GM23338 (cell line): ENCODE measurements around the gene CEMIP2. TPM values are rescaled to one million over a fixed set of nuclear protein-coding genes. Genes with fewer than 3 reads are reported as not detected.

Experiments used
- ATAC-seq: fragments of 200-7000 bp; cut with Tn5 transposase; 3 replicates; pipeline ENCODE4 v1.9.1; 2020
- DNase-seq: peaks from one replicate; pipeline ENCODE4 v3.0.0-alpha.2; 2015; ENCODE audit warnings: low spot score
- H2AFZ ChIP-seq: fragments of 200-600 bp; sonication (generic); 2 replicates; pipeline ENCODE4 v1.8.0; 2016; ENCODE audit warnings: antibody characterized with exemption, mild to moderate bottlenecking, moderate library complexity
- H3F3A ChIP-seq: fragments of 200-600 bp; sonication (generic); replicated peaks from 2 replicates; pipeline ENCODE4 v1.8.0; 2017; ENCODE audit warnings: antibody characterized with exemption, mixed run types, low read depth
- H3K27ac ChIP-seq: fragments of 200-600 bp; sonication (generic); 2 replicates; pipeline ENCODE4 v1.6.1; 2016; ENCODE audit warnings: low read depth
- H3K27me3 ChIP-seq: fragments of 200-600 bp; sonication (generic); 2 replicates; pipeline ENCODE4 v1.8.0; 2016; ENCODE audit warnings: mild to moderate bottlenecking, mixed run types, moderate library complexity; ENCODE audit not compliant: insufficient read depth
- H3K36me3 ChIP-seq: fragments of 200-600 bp; sonication (generic); 2 replicates; pipeline ENCODE4 v1.8.0; 2016; ENCODE audit warnings: mild to moderate bottlenecking; ENCODE audit not compliant: insufficient read depth
- H3K4me1 ChIP-seq: fragments of 200-600 bp; sonication (generic); 2 replicates; pipeline ENCODE4 v1.8.0; 2016; ENCODE audit warnings: mild to moderate bottlenecking, moderate library complexity; ENCODE audit not compliant: insufficient read depth
- H3K4me2 ChIP-seq: fragments of 200-600 bp; sonication (generic); 2 replicates; pipeline ENCODE4 v1.7.1; 2017; ENCODE audit warnings: mixed run types
- H3K4me3 ChIP-seq: fragments of 200-600 bp; sonication (generic); 2 replicates; pipeline ENCODE4 v1.6.1; 2016; ENCODE audit warnings: mixed run types
- H3K79me2 ChIP-seq: fragments of 200-600 bp; sonication (generic); replicated peaks from 2 replicates; pipeline ENCODE4 v1.8.0; 2017; ENCODE audit warnings: mild to moderate bottlenecking; ENCODE audit not compliant: insufficient read depth
- H3K9me2 ChIP-seq: fragments of 200-600 bp; sonication (generic); 2 replicates; pipeline ENCODE4 v1.8.0; 2017; ENCODE audit not compliant: insufficient read depth
- H4K20me1 ChIP-seq: fragments of 200-600 bp; sonication (generic); replicated peaks from 2 replicates; pipeline ENCODE4 v1.8.0; 2017; ENCODE audit warnings: mild to moderate bottlenecking; ENCODE audit not compliant: insufficient read depth
- H3K27ac Mint-ChIP-seq: 2 replicates; pipeline ENCODE4 v1.8.0; 2020; ENCODE audit warnings: inconsistent platforms, mild to moderate bottlenecking, moderate library complexity, mixed read lengths
- H3K27me3 Mint-ChIP-seq: 3 replicates; pipeline ENCODE4 v1.8.0; 2022; ENCODE audit warnings: low read depth, mild to moderate bottlenecking, moderate library complexity, mixed read lengths, inconsistent platforms; ENCODE audit not compliant: insufficient read depth, poor library complexity
- H3K36me3 Mint-ChIP-seq: 3 replicates; pipeline ENCODE4 v1.8.0; 2021; ENCODE audit warnings: low read depth, mild to moderate bottlenecking, inconsistent platforms, moderate library complexity, mixed read lengths
- H3K4me1 Mint-ChIP-seq: 3 replicates; pipeline ENCODE4 v1.8.0; 2020; ENCODE audit warnings: mild to moderate bottlenecking, inconsistent platforms, mixed read lengths
- H3K4me3 Mint-ChIP-seq: 3 replicates; pipeline ENCODE4 v1.8.0; 2021; ENCODE audit warnings: moderate library complexity, mild to moderate bottlenecking, inconsistent platforms, mixed read lengths
- H3K9me3 Mint-ChIP-seq: 3 replicates; pipeline ENCODE4 v1.8.0; 2020; ENCODE audit warnings: moderate library complexity, mild to moderate bottlenecking, inconsistent platforms, mixed read lengths
- CREB1 ChIP-seq: fragments of 250-450 bp; sonication (Bioruptor Pico); IDR thresholded peaks from 2 replicates; pipeline ENCODE4 v1.5.0; 2020; ENCODE audit warnings: low read depth, mild to moderate bottlenecking, moderate library complexity
- EZH2phosphoT487 ChIP-seq: fragments of 200-600 bp; sonication (generic); IDR thresholded peaks from one replicate; pipeline ENCODE4 v1.8.1; 2018; ENCODE audit warnings: antibody characterized with exemption; ENCODE audit not compliant: unreplicated experiment
- JUNB ChIP-seq: IDR thresholded peaks from one replicate; pipeline ENCODE4 v1.6.1; 2016; ENCODE audit warnings: antibody characterized with exemption; ENCODE audit not compliant: unreplicated experiment
- polyA plus RNA-seq: library from polyadenylated mRNA; unstranded; fragments of >200 nt; fragmentation: Nextera tagmentation; extraction: Ambion mirVana; gene quantifications from 2 replicates; pipeline ENCODE4 v1.2.1, GENCODE V29; 2016
- total RNA-seq: library from RNA; depleted of rRNA; stranded (reverse); fragments of >200 nt; shearing (Covaris generic); gene quantifications from 2 replicates; pipeline ENCODE4 v1.2.3, GENCODE V29; 2014
- TF ChIP-seq, protein P1 (sequence below), 2 experiments: fragments of 200-600 bp in 1 of 2; sonication (generic) in 1 of 2; conservative IDR thresholded peaks; 2 replicates each; pipeline versions ENCODE4 v1.5.1 to v1.6.1; 2016 to 2017; ENCODE audit warnings: antibody characterized with exemption in 2 of 2, low read depth in 2 of 2, mild to moderate bottlenecking in 2 of 2, moderate library complexity in 1 of 2
- TF ChIP-seq, protein P2 (sequence below): IDR thresholded peaks from one replicate; pipeline ENCODE4 v1.6.1; 2018; ENCODE audit warnings: antibody characterized with exemption; ENCODE audit not compliant: unreplicated experiment

Gene CEMIP2
- total and polyA plus RNA-seq, 2 experiments from 2014 or later: 23.0 to 76.7 TPM

DNA sequence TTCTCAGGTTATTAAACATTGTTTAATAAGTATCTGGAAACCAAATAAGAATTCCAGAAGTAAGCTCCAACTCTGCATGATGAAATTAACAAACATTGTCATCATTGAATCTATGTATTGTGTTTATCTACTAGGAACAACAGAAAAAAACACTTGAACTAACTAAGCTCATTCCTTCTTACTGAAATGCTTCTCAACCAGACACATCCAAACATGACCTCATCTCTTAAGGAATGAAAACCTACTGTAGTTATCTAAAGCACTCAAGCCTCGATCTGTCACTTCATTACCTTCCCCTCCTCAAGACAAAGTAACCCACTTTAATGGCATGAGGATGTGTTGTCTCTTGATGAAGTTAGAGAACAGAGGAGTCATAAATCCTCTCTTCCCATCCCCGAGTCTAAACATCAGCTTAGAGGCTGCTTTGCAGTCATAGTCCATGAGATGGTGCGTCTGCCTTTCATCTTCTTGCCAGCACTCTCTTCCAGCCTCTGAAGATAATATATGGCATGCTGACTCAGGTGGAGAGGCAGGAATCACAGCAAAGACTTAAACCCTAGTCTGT is 86.5 kb downstream of the CEMIP2 start (continued):
- TF ChIP-seq, protein P1, sequence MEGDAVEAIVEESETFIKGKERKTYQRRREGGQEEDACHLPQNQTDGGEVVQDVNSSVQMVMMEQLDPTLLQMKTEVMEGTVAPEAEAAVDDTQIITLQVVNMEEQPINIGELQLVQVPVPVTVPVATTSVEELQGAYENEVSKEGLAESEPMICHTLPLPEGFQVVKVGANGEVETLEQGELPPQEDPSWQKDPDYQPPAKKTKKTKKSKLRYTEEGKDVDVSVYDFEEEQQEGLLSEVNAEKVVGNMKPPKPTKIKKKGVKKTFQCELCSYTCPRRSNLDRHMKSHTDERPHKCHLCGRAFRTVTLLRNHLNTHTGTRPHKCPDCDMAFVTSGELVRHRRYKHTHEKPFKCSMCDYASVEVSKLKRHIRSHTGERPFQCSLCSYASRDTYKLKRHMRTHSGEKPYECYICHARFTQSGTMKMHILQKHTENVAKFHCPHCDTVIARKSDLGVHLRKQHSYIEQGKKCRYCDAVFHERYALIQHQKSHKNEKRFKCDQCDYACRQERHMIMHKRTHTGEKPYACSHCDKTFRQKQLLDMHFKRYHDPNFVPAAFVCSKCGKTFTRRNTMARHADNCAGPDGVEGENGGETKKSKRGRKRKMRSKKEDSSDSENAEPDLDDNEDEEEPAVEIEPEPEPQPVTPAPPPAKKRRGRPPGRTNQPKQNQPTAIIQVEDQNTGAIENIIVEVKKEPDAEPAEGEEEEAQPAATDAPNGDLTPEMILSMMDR (conservative IDR thresholded peaks at IDR 0.05; ENCODE audit: low read depth in 2 of 2): no peak
- TF ChIP-seq JUNB (no peak), EZH2phosphoT487 (no peak)
- TF ChIP-seq, protein P2, sequence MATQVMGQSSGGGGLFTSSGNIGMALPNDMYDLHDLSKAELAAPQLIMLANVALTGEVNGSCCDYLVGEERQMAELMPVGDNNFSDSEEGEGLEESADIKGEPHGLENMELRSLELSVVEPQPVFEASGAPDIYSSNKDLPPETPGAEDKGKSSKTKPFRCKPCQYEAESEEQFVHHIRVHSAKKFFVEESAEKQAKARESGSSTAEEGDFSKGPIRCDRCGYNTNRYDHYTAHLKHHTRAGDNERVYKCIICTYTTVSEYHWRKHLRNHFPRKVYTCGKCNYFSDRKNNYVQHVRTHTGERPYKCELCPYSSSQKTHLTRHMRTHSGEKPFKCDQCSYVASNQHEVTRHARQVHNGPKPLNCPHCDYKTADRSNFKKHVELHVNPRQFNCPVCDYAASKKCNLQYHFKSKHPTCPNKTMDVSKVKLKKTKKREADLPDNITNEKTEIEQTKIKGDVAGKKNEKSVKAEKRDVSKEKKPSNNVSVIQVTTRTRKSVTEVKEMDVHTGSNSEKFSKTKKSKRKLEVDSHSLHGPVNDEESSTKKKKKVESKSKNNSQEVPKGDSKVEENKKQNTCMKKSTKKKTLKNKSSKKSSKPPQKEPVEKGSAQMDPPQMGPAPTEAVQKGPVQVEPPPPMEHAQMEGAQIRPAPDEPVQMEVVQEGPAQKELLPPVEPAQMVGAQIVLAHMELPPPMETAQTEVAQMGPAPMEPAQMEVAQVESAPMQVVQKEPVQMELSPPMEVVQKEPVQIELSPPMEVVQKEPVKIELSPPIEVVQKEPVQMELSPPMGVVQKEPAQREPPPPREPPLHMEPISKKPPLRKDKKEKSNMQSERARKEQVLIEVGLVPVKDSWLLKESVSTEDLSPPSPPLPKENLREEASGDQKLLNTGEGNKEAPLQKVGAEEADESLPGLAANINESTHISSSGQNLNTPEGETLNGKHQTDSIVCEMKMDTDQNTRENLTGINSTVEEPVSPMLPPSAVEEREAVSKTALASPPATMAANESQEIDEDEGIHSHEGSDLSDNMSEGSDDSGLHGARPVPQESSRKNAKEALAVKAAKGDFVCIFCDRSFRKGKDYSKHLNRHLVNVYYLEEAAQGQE: no peak

DNA sequence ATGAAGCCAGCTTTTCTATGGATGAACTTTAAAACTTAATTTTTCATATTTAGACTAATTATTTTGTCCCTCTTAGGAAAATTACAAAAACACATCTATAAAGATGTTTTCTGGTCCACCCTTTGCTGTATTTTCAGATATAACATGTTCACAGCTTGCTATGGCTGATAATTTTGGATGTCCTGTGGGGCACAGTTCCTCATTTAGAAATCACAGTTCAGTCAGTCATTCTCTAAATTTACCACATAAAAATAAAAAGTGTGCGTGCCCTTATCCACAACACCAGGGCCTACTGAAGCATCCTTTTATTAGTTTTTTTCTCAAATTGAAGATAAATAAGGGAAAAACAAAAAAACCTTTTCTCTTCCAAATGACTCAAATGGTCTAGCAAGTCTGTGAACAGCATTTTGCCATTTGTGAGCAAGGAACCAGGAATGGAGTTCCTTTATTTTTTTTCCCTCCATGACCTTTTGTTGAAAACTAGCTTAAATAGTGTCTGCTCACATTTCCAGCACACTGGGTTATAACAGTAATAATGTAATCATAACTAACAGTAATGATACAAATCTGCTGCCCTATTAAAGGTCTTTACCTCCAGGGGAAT is 87.1 kb downstream of the CEMIP2 start:
- no peaks in the 10 kb centered on the region; the same call in 1 of the 2 replicates for H4K20me1 ChIP-seq
- no peak overlapping the region for H3K4me2 ChIP-seq
- H3F3A ChIP-seq: no peaks in the 10 kb centered on the region
- H3K27me3 Mint-ChIP-seq: peaks cover 2% of the 10 kb centered on the region
- no peaks in the 10 kb centered on the region for H3K79me2 ChIP-seq
- H2AFZ ChIP-seq: no peak overlapping the region
- H3K27me3 ChIP-seq: no peaks in the 10 kb centered on the region
- H3K27ac Mint-ChIP-seq: no peak overlapping the region
- DNase-seq (no peak), ATAC-seq (no peak)
- peaks cover 32% of the 10 kb centered on the region for H3K4me1 Mint-ChIP-seq
- H3K4me3 ChIP-seq: no peak overlapping the region
- peaks cover 23% of the 10 kb centered on the region for H3K4me1 ChIP-seq
- H3K27ac ChIP-seq: no peak overlapping the region
- H3K9me2 ChIP-seq: no peaks in the 10 kb centered on the region
- H3K36me3 Mint-ChIP-seq: peaks cover 14% of the 10 kb centered on the region
- H3K4me3 Mint-ChIP-seq: no peak overlapping the region
- TF ChIP-seq CREB1 (CRISPR knock-in tag): no peak
- H3K9me3 Mint-ChIP-seq: peaks cover 6% of the 10 kb centered on the region
- peaks cover 6% of the 10 kb centered on the region for H3K36me3 ChIP-seq
